ENCODE results near the gene LMO3.

- no peak for TF ChIP-seq SMC3 (IDR thresholded peaks at IDR 0.05)
- TF ChIP-seq NPAS2 (CRISPR knock-in tag; IDR thresholded peaks at IDR 0.05; ENCODE audit: borderline replicate concordance), result no peak
- TF ChIP-seq PHF8 (IDR thresholded peaks at IDR 0.05; ENCODE audit: borderline replicate concordance, low read depth), result no peak
- no peak for TF ChIP-seq CTCF (IDR thresholded peaks at IDR 0.05)
- TF ChIP-seq POLR2A (IDR thresholded peaks at IDR 0.05; ENCODE audit: low read length), result no peak
Measured at GRCh38 chr12:16520328-16520727, 85.6 kb downstream of the LMO3 start.

Measured in A549 (cell line).